Vagina (tissue), 2 donors: ENCODE data around the gene MLF2.
A peak's percentile ranks its signal among the peaks of the same experiment; 100 is the strongest.

Experiments used
- CTCF ChIP-seq, 3 experiments: fragments of 450-650 bp in 2 of 3; fragments of 200-600 bp in 1 of 3; sonication (generic) in 1 of 3; IDR thresholded peaks; one replicate each; pipeline ENCODE4 v1.5.1; 2017 to 2019; ENCODE audit warnings: antibody characterized with exemption in 3 of 3, mild to moderate bottlenecking in 2 of 3, moderate library complexity in 2 of 3
- POLR2A ChIP-seq, 2 donors: fragments of 450-650 bp; IDR thresholded peaks; one replicate each; pipeline ENCODE4 v1.6.1; 2017; ENCODE audit warnings: antibody characterized with exemption in 2 of 2, mild to moderate bottlenecking in 2 of 2, moderate library complexity in 2 of 2
- POLR2AphosphoS5 ChIP-seq, 2 donors: sonication (generic); formaldehyde crosslinking; IDR thresholded peaks; one replicate each; pipeline ENCODE4 v1.9.0; 2017; ENCODE audit warnings: antibody characterized with exemption in 2 of 2, mild to moderate bottlenecking in 2 of 2, low read depth in 1 of 2; ENCODE audit not compliant: insufficient read depth in 1 of 2

DNA sequence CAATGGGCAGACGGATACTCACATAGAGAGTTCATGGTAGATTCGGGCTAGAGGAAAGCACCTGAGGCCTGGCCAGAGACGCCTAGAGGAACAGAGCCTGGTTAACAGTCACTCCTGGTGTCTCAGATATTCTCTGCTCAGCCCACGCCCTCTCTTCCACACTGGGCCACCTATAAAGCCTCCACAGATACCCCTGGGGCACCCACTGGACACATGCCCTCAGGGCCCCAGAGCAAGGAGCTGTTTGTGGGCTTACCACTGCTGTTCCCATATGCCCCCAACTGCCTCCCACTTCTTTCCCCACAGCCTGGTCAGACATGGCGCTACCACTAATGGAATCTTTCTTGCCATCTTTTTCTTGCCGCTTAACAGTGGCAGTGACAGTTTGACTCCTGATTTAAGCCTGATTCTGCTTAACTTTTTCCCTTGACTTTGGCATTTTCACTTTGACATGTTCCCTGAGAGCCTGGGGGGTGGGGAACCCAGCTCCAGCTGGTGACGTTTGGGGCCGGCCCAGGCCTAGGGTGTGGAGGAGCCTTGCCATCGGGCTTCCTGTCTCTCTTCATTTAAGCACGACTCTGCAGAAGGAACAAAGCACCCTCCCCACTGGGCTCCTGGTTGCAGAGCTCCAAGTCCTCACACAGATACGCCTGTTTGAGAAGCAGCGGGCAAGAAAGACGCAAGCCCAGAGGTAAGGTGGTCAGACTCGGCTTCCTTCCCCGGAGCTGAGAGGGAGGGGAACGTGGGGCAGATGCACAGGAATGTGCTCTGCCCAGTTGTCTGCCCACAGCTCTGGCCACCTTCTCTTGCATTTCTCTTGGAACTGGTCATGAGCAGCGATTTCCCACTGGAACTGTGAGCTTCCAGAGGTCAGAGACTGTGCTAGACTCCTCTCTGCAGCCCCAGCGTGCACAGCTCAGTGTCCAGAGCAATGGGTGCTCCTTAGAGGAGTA, 36.3 kb upstream of the MLF2 start, which contains the start of gene CD4:
- TF ChIP-seq CTCF (IDR thresholded peaks at IDR 0.05): no peak
- peak in 1 of 2 donors; percentile 16 for TF ChIP-seq POLR2AphosphoS5 (IDR thresholded peaks at IDR 0.05; ENCODE audit: insufficient read depth in 1 of 2, low read depth in 1 of 2)
- no peak for TF ChIP-seq POLR2A (IDR thresholded peaks at IDR 0.05)
